Measurements from ENCODE around the gene DLK2. TPM values are rescaled to one million over a fixed set of nuclear protein-coding genes. Genes with fewer than 3 reads are reported as not detected.
"Not testable (repeated sequence)": the region's sequence is repeated elsewhere in the genome, so short reads cannot be mapped to it uniquely, and the experiment has no call there.

Gene DLK2
- total RNA-seq, 2 donors from 2014 or later: not detected

- Histone ChIP-seq H3K27ac (no peak overlapping the region), H3K4me3 (no peak overlapping the region), H3K4me1 (no peaks in the 10 kb centered on the region), H3K9me3 (no peaks in the 10 kb centered on the region), H3K36me3 (replicated peaks in 1 of 2; ENCODE audit: insufficient read depth in 1 of 2, low read depth in 2 of 2) (no peaks in the 10 kb centered on the region), H3K27me3 (no peaks in the 10 kb centered on the region)
- 22 to 32% methylated on average over 1 of the region's 1 CpG for WGBS, 2 donors
- peak in 3 of 4 donors; percentile 22 to 38 (median 25) for DNase-seq
- no peak for ATAC-seq
- intact Hi-C loops (cut with DNase I): no loop called here
- no peak for TF ChIP-seq CTCF (IDR thresholded peaks at IDR 0.05)
- no peak for TF ChIP-seq POLR2A (IDR thresholded peaks at IDR 0.05)
Observed at GRCh38 chr6:43471399-43471798, 16.1 kb upstream of the DLK2 start.

- H3K4me3 ChIP-seq: no peak overlapping the region
- TF ChIP-seq POLR2A (IDR thresholded peaks at IDR 0.05): no peak
- TF ChIP-seq CTCF (IDR thresholded peaks at IDR 0.05): no peak
- H3K4me1 ChIP-seq: no peaks in the 10 kb centered on the region
- no peaks in the 10 kb centered on the region for H3K9me3 ChIP-seq
- WGBS, 2 donors: 87 to 90% methylated on average over 7 of the region's 7 CpGs
- no peaks in the 10 kb centered on the region for H3K36me3 ChIP-seq (replicated peaks in 1 of 2; ENCODE audit: insufficient read depth in 1 of 2, low read depth in 2 of 2)
- H3K27ac ChIP-seq: no peak overlapping the region
- H3K27me3 ChIP-seq: no peaks in the 10 kb centered on the region
- no peak for DNase-seq
- ATAC-seq: no peak
- intact Hi-C loops (cut with DNase I): no loop called here
Observed at GRCh38 chr6:43469947-43470346, 14.6 kb upstream of the DLK2 start.

GRCh38 chr6:43468748-43469681, 13.7 kb upstream of the DLK2 start:
- no peak for TF ChIP-seq CTCF (IDR thresholded peaks at IDR 0.05)
- TF ChIP-seq POLR2A (IDR thresholded peaks at IDR 0.05): no peak
- no peaks in the 10 kb centered on the region for H3K9me3 ChIP-seq
- no peak for ATAC-seq
- intact Hi-C loops (cut with DNase I): no loop called here
- WGBS, 2 donors: 51 to 61% methylated on average over 12 to 13 of the region's 13 CpGs
- no peak overlapping the region for H3K27ac ChIP-seq
- no peaks in the 10 kb centered on the region for H3K36me3 ChIP-seq (replicated peaks in 1 of 2; ENCODE audit: insufficient read depth in 1 of 2, low read depth in 2 of 2)
- H3K4me1 ChIP-seq: no peaks in the 10 kb centered on the region
- peak in 2 of 4 donors; percentile 14 to 29 for DNase-seq
- no peak overlapping the region for H3K4me3 ChIP-seq
- no peaks in the 10 kb centered on the region for H3K27me3 ChIP-seq

GRCh38 chr6:43468240-43468639, 12.9 kb upstream of the DLK2 start:
- Histone ChIP-seq H3K4me1 (no peaks in the 10 kb centered on the region), H3K9me3 (no peaks in the 10 kb centered on the region), H3K27me3 (no peaks in the 10 kb centered on the region), H3K4me3 (no peak overlapping the region), H3K36me3 (replicated peaks in 1 of 2; ENCODE audit: insufficient read depth in 1 of 2, low read depth in 2 of 2) (no peaks in the 10 kb centered on the region), H3K27ac (no peak overlapping the region)
- intact Hi-C loops (cut with DNase I): no loop called here
- ATAC-seq (no peak), DNase-seq (no peak)
- WGBS, 2 donors: 74 to 81% methylated on average over 4 of the region's 4 CpGs
- TF ChIP-seq CTCF (IDR thresholded peaks at IDR 0.05) (no peak), POLR2A (IDR thresholded peaks at IDR 0.05) (no peak)

- Histone ChIP-seq H3K4me3 (no peak overlapping the region), H3K36me3 (replicated peaks in 1 of 2; ENCODE audit: insufficient read depth in 1 of 2, low read depth in 2 of 2) (no peaks in the 10 kb centered on the region), H3K27ac (no peak overlapping the region), H3K4me1 (no peaks in the 10 kb centered on the region), H3K27me3 (no peaks in the 10 kb centered on the region), H3K9me3 (no peaks in the 10 kb centered on the region)
- DNase-seq (no peak), ATAC-seq (no peak)
- intact Hi-C loops (cut with DNase I): no loop called here
- TF ChIP-seq CTCF (IDR thresholded peaks at IDR 0.05): no peak
- TF ChIP-seq POLR2A (IDR thresholded peaks at IDR 0.05): no peak
- 73 to 82% methylated on average over 4 of the region's 4 CpGs for WGBS, 2 donors
Observed at GRCh38 chr6:43467752-43468151, 12.4 kb upstream of the DLK2 start.

GRCh38 chr6:43467265-43467664, 11.9 kb upstream of the DLK2 start:
- H3K4me3 ChIP-seq; DNase-seq; ATAC-seq; H3K36me3 ChIP-seq (replicated peaks in 1 of 2; ENCODE audit: insufficient read depth in 1 of 2, low read depth in 2 of 2); H3K4me1 ChIP-seq; intact Hi-C loops (cut with DNase I); H3K27me3 ChIP-seq; H3K9me3 ChIP-seq; H3K27ac ChIP-seq: not testable (repeated sequence)
- WGBS, 2 donors: 65 to 71% methylated on average over 5 of the region's 5 CpGs

Data from body of pancreas (tissue), 4 donors.